WTC11 (cell line): ENCODE results near the gene UTY. TPM values are rescaled to one million over a fixed set of nuclear protein-coding genes. Genes with fewer than 3 reads are reported as not detected.

Source experiments
- ATAC-seq: fragments of 200-7000 bp; cut with Tn5 transposase; 2 replicates; pipeline ENCODE4 v1.10.0; 2021; ENCODE audit warnings: mild to moderate bottlenecking, moderate library complexity
- CTCF ChIA-PET: fragments of 300-600 bp; sonication (Branson Sonifier 250); formaldehyde crosslinking; loops from one replicate; lab custom pipeline; 2021; ENCODE audit warnings: antibody characterized with exemption; lab: Charles Lee
- POLR2A ChIA-PET: fragments of 350-600 bp; sonication (Branson Sonifier 250); formaldehyde crosslinking; loops from one replicate; lab custom pipeline; 2021; ENCODE audit warnings: antibody characterized with exemption; lab: Charles Lee
- DNase-seq: peaks from one replicate; pipeline ENCODE4 v3.0.0; 2021; ENCODE audit warnings: low spot score
- H3K27ac Mint-ChIP-seq: 2 replicates; pipeline ENCODE4 v1.8.0; 2021; ENCODE audit warnings: mixed read lengths
- H3K27me3 Mint-ChIP-seq: 2 replicates; pipeline ENCODE4 v1.8.0; 2021; ENCODE audit warnings: low read depth, mild to moderate bottlenecking, moderate library complexity, mixed read lengths
- H3K36me3 Mint-ChIP-seq: 2 replicates; pipeline ENCODE4 v1.8.0; 2021; ENCODE audit warnings: mixed read lengths
- H3K4me1 Mint-ChIP-seq: 2 replicates; pipeline ENCODE4 v1.8.0; 2022; ENCODE audit warnings: mixed read lengths
- H3K4me3 Mint-ChIP-seq: 2 replicates; pipeline ENCODE4 v1.8.0; 2021; ENCODE audit warnings: mild to moderate bottlenecking, moderate library complexity, mixed read lengths
- H3K9me3 Mint-ChIP-seq: 2 replicates; pipeline ENCODE4 v1.8.0; 2021; ENCODE audit warnings: mixed read lengths
- AR ChIP-seq: fragments of 250-450 bp; sonication (Bioruptor Pico); IDR thresholded peaks from 2 replicates; pipeline ENCODE4 v1.9.0; 2021; ENCODE audit warnings: mild to moderate bottlenecking
- CREB1 ChIP-seq: sonication (generic); formaldehyde crosslinking; IDR thresholded peaks from 2 replicates; pipeline ENCODE4 v1.8.0; 2023; ENCODE audit warnings: mild to moderate bottlenecking, missing genetic modification reagents
- GTF2I ChIP-seq: fragments of 250-450 bp; sonication (Bioruptor Pico); conservative IDR thresholded peaks from 2 replicates; pipeline ENCODE4 v1.4.0; 2021; ENCODE audit warnings: mild to moderate bottlenecking
- PRDM15 ChIP-seq: sonication (generic); formaldehyde crosslinking; IDR thresholded peaks from 2 replicates; pipeline ENCODE4 v1.8.0; 2022; ENCODE audit warnings: missing genetic modification reagents
- TP53 ChIP-seq: sonication (generic); formaldehyde crosslinking; IDR thresholded peaks from 2 replicates; pipeline ENCODE4 v1.8.1; 2023; ENCODE audit warnings: mild to moderate bottlenecking, missing genetic modification reagents
- ZBTB21 ChIP-seq: sonication (generic); formaldehyde crosslinking; IDR thresholded peaks from 2 replicates; pipeline ENCODE4 v1.8.1; 2023; ENCODE audit warnings: mild to moderate bottlenecking, missing genetic modification reagents, borderline replicate concordance
- ZNF425 ChIP-seq: fragments of 250-450 bp; sonication (Bioruptor Pico); conservative IDR thresholded peaks from 2 replicates; pipeline ENCODE4 v1.9.0; 2021; ENCODE audit warnings: mild to moderate bottlenecking
- ZSCAN18 ChIP-seq: fragments of 250-450 bp; sonication (Bioruptor Pico); IDR thresholded peaks from 2 replicates; pipeline ENCODE4 v2.1.2; 2022; ENCODE audit warnings: mild to moderate bottlenecking, moderate library complexity
- total RNA-seq: library from RNA; stranded (reverse); gene quantifications from 3 replicates; pipeline ENCODE4 v1.2.3, GENCODE V29; 2021
- TF ChIP-seq, protein P1 (sequence below): sonication (generic); formaldehyde crosslinking; IDR thresholded peaks from 2 replicates; pipeline ENCODE4 v1.8.1; 2022; ENCODE audit warnings: mild to moderate bottlenecking, missing genetic modification reagents, moderate library complexity, borderline replicate concordance
- TF ChIP-seq, protein P2 (sequence below): sonication (generic); formaldehyde crosslinking; conservative IDR thresholded peaks from 2 replicates; pipeline ENCODE4 v1.8.1; 2022; ENCODE audit warnings: mild to moderate bottlenecking, missing genetic modification reagents
- TF ChIP-seq, protein P3 (sequence below): sonication (generic); formaldehyde crosslinking; IDR thresholded peaks from 2 replicates; pipeline ENCODE4 v1.8.0; 2023; ENCODE audit warnings: missing genetic modification reagents, mild to moderate bottlenecking, borderline replicate concordance

Gene UTY
- total RNA-seq, 1 experiment from 2014 or later = 23.3 TPM

DNA sequence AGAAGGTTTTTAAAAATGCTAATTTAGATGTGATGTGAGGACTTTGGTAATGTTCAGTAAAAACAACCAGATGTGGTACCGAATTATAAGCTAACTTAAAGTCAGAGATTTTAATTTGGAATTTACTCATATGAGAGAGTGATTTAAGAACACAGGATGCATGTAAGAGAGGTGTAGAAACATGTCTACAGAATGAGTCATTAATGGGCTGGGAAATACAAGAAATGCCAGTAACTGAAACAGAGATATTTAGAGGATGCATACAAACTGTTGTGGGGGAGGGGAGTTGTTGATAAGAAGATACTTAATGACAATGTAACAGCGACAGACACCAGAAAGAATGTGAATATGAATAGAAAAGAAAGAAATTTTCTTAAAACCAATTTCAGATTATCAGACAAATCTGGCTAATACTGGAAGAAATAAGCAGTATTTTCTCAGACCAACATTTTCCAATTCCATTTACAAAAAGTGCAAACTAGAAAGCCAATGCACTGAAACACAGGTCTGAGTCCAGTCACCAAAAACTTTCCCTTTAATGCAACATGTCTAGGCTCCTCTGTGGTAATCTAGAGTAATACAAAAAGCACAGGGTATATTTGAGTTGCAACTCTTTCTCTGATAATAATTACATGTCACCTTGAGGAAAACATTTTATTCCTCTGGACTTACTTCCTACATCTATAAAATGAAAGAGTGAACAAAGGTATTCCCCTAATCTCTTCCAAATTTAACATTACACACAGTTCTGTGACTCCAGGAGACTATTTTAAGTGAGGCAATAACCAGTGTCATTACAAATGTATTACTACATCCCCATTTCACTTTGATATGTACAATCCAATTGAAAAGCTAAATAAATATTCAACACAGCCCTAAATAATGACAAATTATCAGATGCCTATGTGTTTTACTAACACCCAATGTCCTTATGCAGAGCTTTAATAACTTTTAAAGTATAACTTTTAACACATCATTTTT, 117.9 kb downstream of the UTY start:
- ChIA-PET CTCF (no interaction called here), POLR2A (no interaction called here)
- TF ChIP-seq GTF2I (CRISPR knock-in tag) = no peak
- H3K27ac Mint-ChIP-seq = peak overlapping the region; percentile 57
- ATAC-seq = no peak
- peaks cover 13% of the 10 kb centered on the region for H3K4me1 Mint-ChIP-seq
- H3K9me3 Mint-ChIP-seq = no peaks in the 10 kb centered on the region
- no peak overlapping the region; the same call in 1 of the 2 replicates for H3K4me3 Mint-ChIP-seq
- no peak for DNase-seq
- no peaks in the 10 kb centered on the region for H3K27me3 Mint-ChIP-seq
- H3K36me3 Mint-ChIP-seq = peaks cover 6% of the 10 kb centered on the region

DNA sequence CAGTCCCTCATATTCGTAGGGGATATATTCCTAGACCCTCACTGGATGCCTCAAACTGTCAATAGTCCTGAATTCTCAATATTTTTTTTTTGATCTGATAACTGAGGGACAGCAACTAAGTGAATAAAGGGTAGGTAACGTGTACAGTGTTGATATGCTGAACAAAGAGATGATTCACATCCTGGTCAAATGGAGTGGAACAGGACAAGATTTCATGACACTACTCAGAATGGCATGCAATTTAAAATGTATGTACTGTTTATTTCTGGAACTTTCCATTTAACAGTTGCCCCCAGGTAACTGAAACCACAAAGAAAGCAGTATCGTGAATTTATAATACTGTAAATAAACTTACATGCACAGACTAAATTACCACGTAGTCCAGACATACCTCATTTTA, 128.4 kb downstream of the UTY start:
- Mint-ChIP-seq H3K27me3 (no peaks in the 10 kb centered on the region), H3K4me3 (no peak overlapping the region), H3K27ac (no peak overlapping the region), H3K36me3 (peaks cover 42% of the 10 kb centered on the region), H3K4me1 (no peaks in the 10 kb centered on the region), H3K9me3 (no peaks in the 10 kb centered on the region)
- ATAC-seq = no peak
- POLR2A ChIA-PET = no interaction called here
- CTCF ChIA-PET = no interaction called here
- DNase-seq = no peak
- no peak for TF ChIP-seq ZSCAN18 (CRISPR knock-in tag)
- TF ChIP-seq, protein P1, sequence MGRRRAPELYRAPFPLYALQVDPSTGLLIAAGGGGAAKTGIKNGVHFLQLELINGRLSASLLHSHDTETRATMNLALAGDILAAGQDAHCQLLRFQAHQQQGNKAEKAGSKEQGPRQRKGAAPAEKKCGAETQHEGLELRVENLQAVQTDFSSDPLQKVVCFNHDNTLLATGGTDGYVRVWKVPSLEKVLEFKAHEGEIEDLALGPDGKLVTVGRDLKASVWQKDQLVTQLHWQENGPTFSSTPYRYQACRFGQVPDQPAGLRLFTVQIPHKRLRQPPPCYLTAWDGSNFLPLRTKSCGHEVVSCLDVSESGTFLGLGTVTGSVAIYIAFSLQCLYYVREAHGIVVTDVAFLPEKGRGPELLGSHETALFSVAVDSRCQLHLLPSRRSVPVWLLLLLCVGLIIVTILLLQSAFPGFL (CRISPR knock-in tag) = no peak
- no peak for TF ChIP-seq PRDM15 (CRISPR knock-in tag)
- no peak for TF ChIP-seq AR (CRISPR knock-in tag)
- no peak for TF ChIP-seq GTF2I (CRISPR knock-in tag)
- no peak for TF ChIP-seq ZBTB21 (CRISPR knock-in tag)
- TF ChIP-seq TP53 (CRISPR knock-in tag) = no peak
- no peak for TF ChIP-seq CREB1 (CRISPR knock-in tag)
- TF ChIP-seq, protein P2, sequence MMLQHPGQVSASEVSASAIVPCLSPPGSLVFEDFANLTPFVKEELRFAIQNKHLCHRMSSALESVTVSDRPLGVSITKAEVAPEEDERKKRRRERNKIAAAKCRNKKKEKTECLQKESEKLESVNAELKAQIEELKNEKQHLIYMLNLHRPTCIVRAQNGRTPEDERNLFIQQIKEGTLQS (CRISPR knock-in tag) = no peak
- TF ChIP-seq ZNF425 (CRISPR knock-in tag) = no peak
- TF ChIP-seq, protein P3, sequence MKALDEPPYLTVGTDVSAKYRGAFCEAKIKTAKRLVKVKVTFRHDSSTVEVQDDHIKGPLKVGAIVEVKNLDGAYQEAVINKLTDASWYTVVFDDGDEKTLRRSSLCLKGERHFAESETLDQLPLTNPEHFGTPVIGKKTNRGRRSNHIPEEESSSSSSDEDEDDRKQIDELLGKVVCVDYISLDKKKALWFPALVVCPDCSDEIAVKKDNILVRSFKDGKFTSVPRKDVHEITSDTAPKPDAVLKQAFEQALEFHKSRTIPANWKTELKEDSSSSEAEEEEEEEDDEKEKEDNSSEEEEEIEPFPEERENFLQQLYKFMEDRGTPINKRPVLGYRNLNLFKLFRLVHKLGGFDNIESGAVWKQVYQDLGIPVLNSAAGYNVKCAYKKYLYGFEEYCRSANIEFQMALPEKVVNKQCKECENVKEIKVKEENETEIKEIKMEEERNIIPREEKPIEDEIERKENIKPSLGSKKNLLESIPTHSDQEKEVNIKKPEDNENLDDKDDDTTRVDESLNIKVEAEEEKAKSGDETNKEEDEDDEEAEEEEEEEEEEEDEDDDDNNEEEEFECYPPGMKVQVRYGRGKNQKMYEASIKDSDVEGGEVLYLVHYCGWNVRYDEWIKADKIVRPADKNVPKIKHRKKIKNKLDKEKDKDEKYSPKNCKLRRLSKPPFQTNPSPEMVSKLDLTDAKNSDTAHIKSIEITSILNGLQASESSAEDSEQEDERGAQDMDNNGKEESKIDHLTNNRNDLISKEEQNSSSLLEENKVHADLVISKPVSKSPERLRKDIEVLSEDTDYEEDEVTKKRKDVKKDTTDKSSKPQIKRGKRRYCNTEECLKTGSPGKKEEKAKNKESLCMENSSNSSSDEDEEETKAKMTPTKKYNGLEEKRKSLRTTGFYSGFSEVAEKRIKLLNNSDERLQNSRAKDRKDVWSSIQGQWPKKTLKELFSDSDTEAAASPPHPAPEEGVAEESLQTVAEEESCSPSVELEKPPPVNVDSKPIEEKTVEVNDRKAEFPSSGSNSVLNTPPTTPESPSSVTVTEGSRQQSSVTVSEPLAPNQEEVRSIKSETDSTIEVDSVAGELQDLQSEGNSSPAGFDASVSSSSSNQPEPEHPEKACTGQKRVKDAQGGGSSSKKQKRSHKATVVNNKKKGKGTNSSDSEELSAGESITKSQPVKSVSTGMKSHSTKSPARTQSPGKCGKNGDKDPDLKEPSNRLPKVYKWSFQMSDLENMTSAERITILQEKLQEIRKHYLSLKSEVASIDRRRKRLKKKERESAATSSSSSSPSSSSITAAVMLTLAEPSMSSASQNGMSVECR = no peak
